ENCODE data around the gene ZNF44.

ZNF44 gene

GRCh38 chr19:12230751-12231733 lies 63.6 kb downstream of the ZNF44 start:
- no peak for TF ChIP-seq CTCF (conservative IDR thresholded peaks at IDR 0.05; ENCODE audit: low read depth, low read length)
- H3K4me3 ChIP-seq (ENCODE audit: low read length) = no peak overlapping the region
- DNase-seq (ENCODE audit: low read depth) = no peak

GRCh38 chr19:12229990-12230389 lies 64.7 kb downstream of the ZNF44 start:
- DNase-seq (ENCODE audit: low read depth) = no peak
- no peak for TF ChIP-seq CTCF (conservative IDR thresholded peaks at IDR 0.05; ENCODE audit: low read depth, low read length)
- no peak overlapping the region for H3K4me3 ChIP-seq (ENCODE audit: low read length)

- no peak overlapping the region for H3K4me3 ChIP-seq (ENCODE audit: low read length)
- no peak for TF ChIP-seq CTCF (conservative IDR thresholded peaks at IDR 0.05; ENCODE audit: low read depth, low read length)
- no peak for DNase-seq (ENCODE audit: low read depth)
These were observed 70.0 kb downstream of the ZNF44 start for GRCh38 chr19:12224676-12225075.

GRCh38 chr19:12222980-12223630 lies 71.6 kb downstream of the ZNF44 start:
- DNase-seq (ENCODE audit: low read depth) = no peak
- TF ChIP-seq CTCF (conservative IDR thresholded peaks at IDR 0.05; ENCODE audit: low read depth, low read length) = no peak
- H3K4me3 ChIP-seq (ENCODE audit: low read length) = no peak overlapping the region
